RWPE2 (cell line): ENCODE results near the gene CUL9.

Experiments
- ATAC-seq: fragments of 200-7000 bp; cut with Tn5 transposase; 3 replicates; pipeline ENCODE4 v1.9.1; 2021; ENCODE audit warnings: low read depth
- DNase-seq: peaks from one replicate; pipeline ENCODE4 v3.0.0-alpha.2; 2020; ENCODE audit warnings: low spot score
- H3K27ac ChIP-seq: fragments of 450-650 bp; 2 replicates; pipeline ENCODE4 v1.5.1; 2017; ENCODE audit warnings: mild to moderate bottlenecking; ENCODE audit not compliant: poor library complexity, severe bottlenecking
- H3K27me3 ChIP-seq: fragments of 250-450 bp; sonication (Bioruptor Pico); 2 replicates; pipeline ENCODE4 v1.5.1; 2021; ENCODE audit warnings: mild to moderate bottlenecking, moderate library complexity; ENCODE audit not compliant: insufficient read depth, poor library complexity, severe bottlenecking
- H3K36me3 ChIP-seq: fragments of 250-450 bp; sonication (Bioruptor Pico); 2 replicates; pipeline ENCODE4 v1.5.1; 2020; ENCODE audit warnings: low read depth, mild to moderate bottlenecking, moderate library complexity
- H3K4me1 ChIP-seq: fragments of 250-450 bp; sonication (Bioruptor Pico); 2 replicates; pipeline ENCODE4 v1.5.1; 2021; ENCODE audit warnings: mild to moderate bottlenecking, moderate library complexity; ENCODE audit not compliant: insufficient read depth, poor library complexity, severe bottlenecking
- H3K4me3 ChIP-seq: fragments of 250-450 bp; sonication (Bioruptor Pico); 2 replicates; pipeline ENCODE4 v1.5.1; 2021; ENCODE audit warnings: mild to moderate bottlenecking, moderate library complexity; ENCODE audit not compliant: severe bottlenecking
- H3K9me3 ChIP-seq: fragments of 250-450 bp; sonication (Bioruptor Pico); 2 replicates; pipeline ENCODE4 v1.5.1; 2021; ENCODE audit warnings: mild to moderate bottlenecking, moderate library complexity; ENCODE audit not compliant: severe bottlenecking
- CTCF ChIP-seq: fragments of 450-650 bp; IDR thresholded peaks from one replicate; pipeline ENCODE4 v1.5.1; 2017; ENCODE audit warnings: mild to moderate bottlenecking, moderate library complexity; ENCODE audit not compliant: poor library complexity, severe bottlenecking

Gene CUL9

DNA sequence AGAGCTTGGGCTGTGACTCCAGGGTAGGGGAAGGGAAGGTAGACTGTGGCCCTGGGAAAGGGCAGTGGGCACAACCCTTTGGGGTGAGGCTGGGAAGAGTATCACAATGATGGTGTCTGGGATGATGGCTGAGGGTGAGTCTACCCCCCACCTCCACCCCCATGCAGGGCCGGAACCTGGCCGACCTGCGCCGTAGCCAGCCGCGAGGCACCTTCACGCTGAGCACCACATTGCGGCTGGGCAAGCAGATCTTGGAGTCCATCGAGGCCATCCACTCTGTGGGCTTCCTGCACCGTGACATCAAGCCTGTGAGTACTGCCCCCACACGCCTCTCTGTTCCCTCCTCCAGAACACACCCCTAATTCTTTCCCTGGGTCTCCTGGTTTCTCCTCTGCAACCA lies 71.4 kb downstream of the CUL9 start:
- H3K4me1 ChIP-seq, result no peaks in the 10 kb centered on the region
- H3K27me3 ChIP-seq, result no peaks in the 10 kb centered on the region
- H3K27ac ChIP-seq, result no peak overlapping the region
- no peaks in the 10 kb centered on the region for H3K36me3 ChIP-seq
- H3K9me3 ChIP-seq, result no peaks in the 10 kb centered on the region
- no peak overlapping the region for H3K4me3 ChIP-seq
- DNase-seq (no peak), ATAC-seq (no peak)
- TF ChIP-seq CTCF, result no peak

DNA sequence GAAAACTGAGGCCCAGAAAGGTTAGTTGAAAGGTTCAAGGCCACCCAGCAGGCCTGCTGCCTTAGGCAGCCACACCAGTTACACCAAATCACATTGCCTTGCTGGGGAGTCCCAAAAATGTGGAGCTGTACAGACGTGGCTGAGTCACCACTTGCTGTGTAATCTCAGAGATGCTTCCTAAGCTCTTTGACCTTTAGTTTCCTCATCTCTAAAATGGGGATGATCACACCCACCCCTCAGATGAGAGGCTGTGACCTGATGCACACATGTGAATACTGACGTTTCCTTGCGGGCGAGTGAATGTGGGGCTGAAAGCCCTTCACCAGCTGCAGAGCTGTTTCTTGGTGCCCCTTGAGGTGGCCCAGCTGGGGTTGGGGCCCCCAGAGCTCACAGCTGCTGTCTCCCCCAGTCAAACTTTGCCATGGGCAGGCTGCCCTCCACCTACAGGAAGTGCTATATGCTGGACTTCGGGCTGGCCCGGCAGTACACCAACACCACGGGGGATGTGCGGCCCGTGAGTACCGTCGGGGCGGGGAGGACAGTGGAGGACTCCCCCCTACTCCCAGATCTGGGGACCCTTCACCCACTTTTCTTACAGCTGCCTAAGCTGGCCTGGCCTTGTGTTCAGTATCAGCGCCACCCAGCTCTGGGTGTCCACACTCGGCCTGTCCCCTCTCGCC lies 72.3 kb downstream of the CUL9 start:
- 0 out of 3 replicates have a peak, but pooled peaks have one; percentile 27 for ATAC-seq
- Histone ChIP-seq H3K27me3 (no peaks in the 10 kb centered on the region), H3K4me1 (no peaks in the 10 kb centered on the region), H3K9me3 (no peaks in the 10 kb centered on the region), H3K36me3 (no peaks in the 10 kb centered on the region), H3K4me3 (no peak overlapping the region), H3K27ac (no peak overlapping the region)
- no peak for DNase-seq
- TF ChIP-seq CTCF, result no peak

GRCh38 chr6:43254846-43255245 lies 72.8 kb downstream of the CUL9 start:
- no peak for DNase-seq
- Histone ChIP-seq H3K36me3 (no peaks in the 10 kb centered on the region), H3K4me3 (no peak overlapping the region), H3K27ac (no peak overlapping the region), H3K4me1 (no peaks in the 10 kb centered on the region), H3K27me3 (no peaks in the 10 kb centered on the region), H3K9me3 (no peaks in the 10 kb centered on the region)
- ATAC-seq, result no peak
- TF ChIP-seq CTCF, result no peak

- Histone ChIP-seq H3K36me3 (no peaks in the 10 kb centered on the region), H3K27me3 (no peaks in the 10 kb centered on the region), H3K4me3 (no peak overlapping the region), H3K4me1 (no peaks in the 10 kb centered on the region), H3K9me3 (no peaks in the 10 kb centered on the region), H3K27ac (no peak overlapping the region)
- DNase-seq (no peak), ATAC-seq (no peak)
- TF ChIP-seq CTCF, result no peak
Measured at GRCh38 chr6:43255408-43256054, 73.5 kb downstream of the CUL9 start.
